Panc1 (cell line): ENCODE measurements around the gene PSMB11. TPM values are rescaled to one million over a fixed set of nuclear protein-coding genes. Genes with fewer than 3 reads are reported as not detected.

Experiments
- ATAC-seq: fragments of 200-7000 bp; cut with Tn5 transposase; 2 replicates; pipeline ENCODE4 v1.9.1; 2020; ENCODE audit warnings: mild to moderate bottlenecking, moderate library complexity
- BruUV-seq: library from RNA; stranded (reverse); fragments of 400-500 nt; replicated peaks from 2 replicates; lab custom pipeline; 2021; lab: Mats Ljungman, UMichigan
- CTCF ChIA-PET: fragments of 300-600 bp; sonication (Branson Sonifier 250); formaldehyde crosslinking; loops from one replicate; lab custom pipeline; 2022; ENCODE audit warnings: antibody characterized with exemption; lab: Charles Lee
- POLR2A ChIA-PET: fragments of 300-600 bp; sonication (Branson Sonifier 250); formaldehyde crosslinking; loops from one replicate; lab custom pipeline; 2022; ENCODE audit warnings: antibody characterized with exemption; lab: Charles Lee
- DNase-seq: peaks from one replicate; pipeline ENCODE4 v3.0.0-alpha.2; 2010; ENCODE audit warnings: low read depth, low spot score
- H3K27ac ChIP-seq: 2 replicates; pipeline ENCODE4 v1.5.1; 2011; ENCODE audit warnings: mild to moderate bottlenecking, low read length, inconsistent platforms
- H3K27me3 ChIP-seq: fragments of 200-500 bp; sonication (Bioruptor generic); 2 replicates; pipeline ENCODE4 v1.6.0; 2014; ENCODE audit warnings: low read length, inconsistent platforms; ENCODE audit not compliant: control insufficient read depth, insufficient read depth
- H3K36me3 ChIP-seq: fragments of 200-500 bp; sonication (Bioruptor generic); 2 replicates; pipeline ENCODE4 v1.5.1; 2014; ENCODE audit warnings: inconsistent platforms, mild to moderate bottlenecking, low read length, moderate library complexity; ENCODE audit not compliant: control insufficient read depth, insufficient read depth
- H3K4me1 ChIP-seq: 2 replicates; pipeline ENCODE4 v1.5.1; 2011; ENCODE audit warnings: inconsistent platforms, mild to moderate bottlenecking, low read length, moderate library complexity; ENCODE audit not compliant: control insufficient read depth, insufficient read depth
- H3K4me3 ChIP-seq, 2 experiments: 2 replicates each; pipeline ENCODE4 v1.5.1; 2011 to 2012; ENCODE audit warnings: low read depth in 2 of 2, low read length in 2 of 2, mild to moderate bottlenecking in 2 of 2, inconsistent platforms in 1 of 2, moderate library complexity in 1 of 2
- H3K9me3 ChIP-seq: fragments of 200-500 bp; sonication (Bioruptor generic); 2 replicates; pipeline ENCODE4 v1.5.1; 2014; ENCODE audit warnings: low read depth, mild to moderate bottlenecking, inconsistent platforms, low read length, moderate library complexity; ENCODE audit not compliant: control insufficient read depth, insufficient read depth
- CTCF ChIP-seq: fragments of 450-650 bp; IDR thresholded peaks from 2 replicates; pipeline ENCODE4 v1.5.1; 2017; ENCODE audit warnings: mild to moderate bottlenecking
- POLR2AphosphoS5 ChIP-seq: IDR thresholded peaks from 2 replicates; pipeline ENCODE4 v1.6.1; 2012; ENCODE audit warnings: mild to moderate bottlenecking, low read depth, low read length, moderate library complexity
- REST ChIP-seq, 2 experiments: IDR thresholded peaks; 2 replicates each; pipeline ENCODE4 v1.6.1; 2011 to 2012; ENCODE audit warnings: low read depth in 2 of 2, control low read depth in 1 of 2, low read length in 1 of 2, mild to moderate bottlenecking in 1 of 2, moderate library complexity in 1 of 2; ENCODE audit not compliant: insufficient read depth in 1 of 2
- SIN3A ChIP-seq: IDR thresholded peaks from 2 replicates; pipeline ENCODE4 v1.6.1; 2012; ENCODE audit warnings: low read depth, mild to moderate bottlenecking, low read length, moderate library complexity, borderline replicate concordance; ENCODE audit not compliant: insufficient read depth
- TCF7L2 ChIP-seq: IDR thresholded peaks from 2 replicates; pipeline ENCODE4 v1.6.1; 2011; ENCODE audit warnings: mild to moderate bottlenecking, low read depth, low read length, inconsistent platforms
- in situ Hi-C: cut with HindIII; loops from 2 replicates; pipeline ENCODE4 v1.10.0; 2016; ENCODE audit warnings: low sequenced_read_pairs, low pct_unique_long_range_greater_than_20kb
- intact Hi-C: fragments of 100-400 bp; cut with micrococcal nuclease; formaldehyde crosslinking; loops from one replicate; pipeline ENCODE4 v1.10.0; 2022; ENCODE audit not compliant: unreplicated experiment
- total RNA-seq: library from RNA; stranded (reverse); gene quantifications from one replicate; pipeline ENCODE4 v1.2.1, GENCODE V29; 2021; ENCODE audit not compliant: unreplicated experiment

PSMB11 gene
- total RNA-seq, 1 experiment from 2014 or later, result not detected

DNA sequence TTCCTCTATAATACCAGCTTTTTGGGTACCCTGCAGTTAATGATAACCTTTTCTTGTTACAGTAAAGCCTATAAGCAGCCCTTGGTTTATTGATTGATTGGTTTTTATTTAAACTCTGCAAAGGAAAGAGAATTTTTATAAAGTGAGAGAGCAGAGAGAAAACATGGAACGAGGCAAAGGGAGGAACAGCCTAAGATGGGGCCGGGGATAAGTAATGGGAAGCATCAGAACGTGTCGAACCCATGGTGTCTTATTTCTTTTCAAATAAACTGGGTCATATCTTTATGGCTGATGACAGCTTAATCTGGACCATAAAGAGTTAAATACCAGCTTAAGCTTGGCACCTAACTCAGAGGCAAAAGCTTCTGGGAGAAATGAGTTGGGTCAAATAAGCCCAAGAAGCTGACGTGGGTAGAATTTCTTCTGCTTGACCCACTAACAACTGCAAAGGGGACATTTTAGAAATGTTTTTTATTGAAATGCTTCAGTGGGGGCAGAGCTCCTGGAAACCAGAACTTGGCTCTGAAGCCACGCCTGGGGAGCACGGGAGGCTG lies 20.0 kb upstream of the PSMB11 start:
- Histone ChIP-seq H3K27me3 (no peaks in the 10 kb centered on the region), H3K36me3 (no peaks in the 10 kb centered on the region), H3K9me3 (no peaks in the 10 kb centered on the region), H3K4me1 (no peaks in the 10 kb centered on the region), H3K4me3 (no peak overlapping the region), H3K27ac (no peak overlapping the region)
- ChIA-PET POLR2A (no interaction called here), CTCF (no interaction called here)
- no TSS peak for BruUV-seq
- in situ Hi-C loops, result no loop called here
- no peak for TF ChIP-seq POLR2AphosphoS5
- TF ChIP-seq CTCF, result no peak
- TF ChIP-seq REST (IDR thresholded peaks at IDR 0.05; ENCODE audit: insufficient read depth in 1 of 2, low read depth in 2 of 2, low read length in 1 of 2), result no peak
- TF ChIP-seq SIN3A, result no peak
- no peak for TF ChIP-seq TCF7L2
- DNase-seq, result no peak
- no peak for ATAC-seq
- intact Hi-C loops, result no loop called here

- CTCF ChIA-PET, result no interaction called here
These were observed 18.8 kb upstream of the PSMB11 start for GRCh38 chr14:23023022-23023794.

More at GRCh38 chr14:23023022-23023794, 18.8 kb upstream of the PSMB11 start:
- no peaks in the 10 kb centered on the region for H3K4me1 ChIP-seq
- H3K9me3 ChIP-seq, result no peaks in the 10 kb centered on the region
- no peaks in the 10 kb centered on the region for H3K27me3 ChIP-seq
- TF ChIP-seq TCF7L2 (no peak), REST (IDR thresholded peaks at IDR 0.05; ENCODE audit: insufficient read depth in 1 of 2, low read depth in 2 of 2, low read length in 1 of 2) (no peak), SIN3A (no peak), CTCF (no peak), POLR2AphosphoS5 (no peak)
- no peak for DNase-seq
- ATAC-seq, result peak; percentile 27; the same call in 1 of the 2 replicates
- H3K36me3 ChIP-seq, result no peaks in the 10 kb centered on the region; the same call in 1 of the 2 replicates
- H3K4me3 ChIP-seq, result no peak overlapping the region
- POLR2A ChIA-PET, result no interaction called here
- no peak overlapping the region for H3K27ac ChIP-seq
- BruUV-seq, result no TSS peak
- in situ Hi-C loops, result no loop called here
- intact Hi-C loops, result no loop called here
